GM19328 (cell line): ENCODE results near the gene RBM15B.
"Not testable (repeated sequence)": the region's sequence is repeated elsewhere in the genome, so short reads cannot be mapped to it uniquely, and the experiment has no call there.

Source experiments
- ATAC-seq: cut with Tn5 transposase; IDR thresholded peaks from one replicate; pipeline ENCODE4 v1.9.1; 2021; ENCODE audit warnings: mild to moderate bottlenecking, moderate library complexity; ENCODE audit not compliant: unreplicated experiment

The RBM15B gene

GRCh38 chr3:51378726-51379125 is 12.4 kb upstream of the RBM15B start:
- ATAC-seq: no peak

DNA sequence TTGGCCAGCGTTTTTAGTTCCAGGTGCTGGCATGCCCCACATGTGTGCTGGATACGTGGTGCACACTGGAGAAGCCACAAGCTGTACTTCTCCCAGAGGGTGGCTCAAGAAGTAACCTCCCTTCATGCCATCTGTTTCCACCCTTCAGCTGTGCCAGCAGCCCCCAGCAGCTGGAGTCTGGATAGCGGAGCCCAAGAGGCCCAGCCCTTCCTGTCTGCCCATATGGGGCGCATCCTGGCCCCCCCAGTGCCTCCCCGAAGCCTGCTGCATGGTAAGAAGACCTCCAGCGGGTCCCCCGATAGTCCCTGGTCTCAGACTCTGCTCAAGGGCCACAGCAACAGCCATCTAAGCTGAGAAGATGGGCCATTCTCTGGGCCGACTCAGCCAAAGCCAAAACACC is 11.8 kb upstream of the RBM15B start:
- no peak for ATAC-seq

DNA sequence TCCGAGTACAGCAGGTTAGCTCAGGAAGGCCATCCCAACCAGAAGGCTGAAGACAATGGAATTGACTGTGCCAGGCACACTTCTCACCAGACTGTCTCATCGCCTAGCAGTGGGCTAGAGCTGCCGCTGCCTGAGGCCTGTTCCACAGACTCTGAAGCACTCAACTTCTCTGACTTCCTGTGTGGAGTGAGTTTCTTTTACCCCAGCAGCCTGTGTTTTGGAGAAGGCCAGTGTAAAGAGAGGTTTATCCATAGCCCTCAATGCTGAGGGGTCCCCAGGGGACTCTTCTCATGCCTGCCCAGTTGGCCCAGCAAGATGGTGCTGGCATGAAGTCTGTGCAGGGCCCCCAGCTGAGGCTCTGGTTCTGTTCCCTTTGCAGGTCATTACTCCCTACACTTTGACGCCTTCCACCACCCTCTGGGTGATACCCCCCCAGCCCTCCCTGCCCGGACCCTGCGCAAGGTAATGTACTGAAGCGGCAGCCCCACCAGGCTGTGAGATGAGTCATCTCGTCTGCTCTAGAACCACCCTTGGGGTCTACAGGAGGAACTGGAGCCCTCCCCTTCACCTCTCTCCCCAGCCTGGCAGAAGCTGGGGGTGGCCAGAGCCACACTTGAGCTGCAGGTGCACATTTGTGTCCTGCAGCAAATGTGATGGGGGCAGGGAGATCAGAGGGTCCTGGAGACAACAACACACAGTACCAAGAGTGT is 11.2 kb upstream of the RBM15B start:
- ATAC-seq: no peak

DNA sequence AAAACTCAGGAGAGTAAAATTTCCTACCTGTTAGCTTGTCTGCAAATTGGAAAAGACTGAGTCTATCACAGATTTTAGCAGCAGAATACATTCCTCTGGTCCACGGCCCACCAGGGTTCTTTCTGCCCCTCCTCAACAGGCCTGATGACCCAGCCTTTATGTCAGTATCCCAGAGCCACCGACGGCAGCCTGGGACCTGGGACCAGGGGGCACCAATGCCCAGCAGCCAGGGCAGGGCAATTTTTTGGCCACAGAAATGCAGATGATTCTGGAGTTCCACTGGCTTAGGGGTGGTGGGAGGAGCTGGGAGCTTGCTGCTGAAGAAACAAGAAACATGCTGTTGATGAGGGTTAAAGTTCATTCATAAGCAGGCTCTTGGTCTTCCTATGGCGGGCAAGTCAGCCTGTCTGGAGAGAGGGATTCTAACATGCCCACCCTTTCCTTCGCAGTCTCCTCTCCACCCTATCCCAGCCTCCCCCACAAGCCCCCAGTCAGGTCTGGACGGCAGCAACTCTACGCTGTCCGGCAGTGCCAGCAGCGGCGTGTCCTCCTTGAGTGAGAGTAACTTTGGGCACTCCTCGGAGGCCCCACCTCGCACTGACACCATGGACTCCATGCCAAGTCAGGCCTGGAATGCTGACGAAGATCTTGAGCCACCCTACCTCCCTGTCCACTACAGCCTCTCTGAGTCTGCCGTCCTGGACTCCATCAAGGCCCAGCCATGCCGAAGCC is 10.3 kb upstream of the RBM15B start:
- ATAC-seq: no peak

- no peak for ATAC-seq
These were observed 9.8 kb upstream of the RBM15B start for GRCh38 chr3:51381333-51381705.

- no peak for ATAC-seq
These were observed 8.9 kb upstream of the RBM15B start for GRCh38 chr3:51382076-51382745.

GRCh38 chr3:51382947-51383578 is 8.0 kb upstream of the RBM15B start:
- ATAC-seq: no peak

GRCh38 chr3:51384055-51384725 is 6.9 kb upstream of the RBM15B start:
- no peak for ATAC-seq

DNA sequence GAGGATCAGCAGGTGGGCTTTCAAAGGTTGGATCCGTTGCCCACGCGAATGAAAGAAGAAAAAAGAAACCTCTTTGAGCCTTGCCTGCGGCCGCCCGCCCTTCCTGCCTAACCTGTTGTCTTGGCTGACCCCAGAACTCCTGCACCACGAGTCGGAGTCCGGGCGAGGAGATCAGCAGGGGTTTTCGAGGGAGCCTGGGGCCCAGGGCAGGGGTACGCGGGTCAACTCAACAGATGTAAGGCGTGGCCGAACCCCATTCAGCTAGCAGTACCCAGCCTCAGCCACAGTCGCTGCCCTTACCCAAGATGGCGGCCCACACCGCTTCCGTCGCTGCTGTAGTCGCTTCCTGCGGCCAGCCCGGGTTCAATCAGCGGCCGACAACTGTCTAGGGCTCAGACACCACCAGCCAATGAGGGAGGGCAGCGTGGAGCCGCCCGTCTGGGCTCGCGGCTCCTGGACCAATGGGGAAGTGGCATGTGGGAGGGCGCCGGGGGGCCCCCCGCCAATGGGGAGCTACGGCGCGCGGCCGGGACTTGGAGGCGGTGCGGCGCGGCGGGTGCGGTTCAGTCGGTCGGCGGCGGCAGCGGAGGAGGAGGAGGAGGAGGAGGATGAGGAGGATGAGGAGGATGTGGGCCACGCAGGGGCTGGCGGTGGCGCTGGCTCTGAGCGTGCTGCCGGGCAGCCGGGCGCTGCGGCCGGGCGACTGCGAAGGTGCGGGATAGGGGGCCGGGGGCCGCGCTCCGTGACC is 6.2 kb upstream of the RBM15B start, which contains the start of gene MANF:
MANF (plus strand) TSS at position 566 of the 748 bp plus-strand sequence; CDS start at position 618, 52 bp downstream.
- ATAC-seq: peak; percentile 96

DNA sequence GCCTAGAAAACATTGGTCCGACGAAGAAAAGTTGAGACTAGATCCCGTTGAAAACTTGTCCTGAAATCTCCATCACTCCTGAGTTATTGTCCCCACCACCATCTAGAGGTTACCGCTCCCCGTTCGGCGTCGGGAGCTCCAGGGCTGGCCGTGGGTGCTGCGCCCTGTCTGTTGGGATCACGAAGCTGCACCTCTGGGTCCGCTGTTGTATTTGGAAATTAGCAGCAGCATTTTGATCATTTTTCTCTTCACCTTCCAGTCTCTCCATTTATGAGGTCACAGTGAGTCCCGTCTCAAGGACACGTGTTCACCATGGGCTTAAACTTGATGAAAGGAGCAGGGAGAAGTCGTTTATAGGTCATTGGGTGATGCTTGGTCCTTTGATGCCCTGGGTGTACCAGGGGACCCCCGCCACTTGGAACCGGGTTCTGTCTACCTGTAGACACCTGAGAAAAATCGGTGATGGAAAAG is 5.4 kb upstream of the RBM15B start:
- ATAC-seq: no peak

- no peak for ATAC-seq
These were observed 4.8 kb upstream of the RBM15B start for GRCh38 chr3:51386159-51386851.

- ATAC-seq: no peak
These were observed 4.2 kb upstream of the RBM15B start for GRCh38 chr3:51386852-51387229.

- ATAC-seq: not testable (repeated sequence)
These were observed 3.8 kb upstream of the RBM15B start for GRCh38 chr3:51387281-51387680.

- no peak for ATAC-seq
These were observed 2.6 kb upstream of the RBM15B start for GRCh38 chr3:51388286-51389029.

DNA sequence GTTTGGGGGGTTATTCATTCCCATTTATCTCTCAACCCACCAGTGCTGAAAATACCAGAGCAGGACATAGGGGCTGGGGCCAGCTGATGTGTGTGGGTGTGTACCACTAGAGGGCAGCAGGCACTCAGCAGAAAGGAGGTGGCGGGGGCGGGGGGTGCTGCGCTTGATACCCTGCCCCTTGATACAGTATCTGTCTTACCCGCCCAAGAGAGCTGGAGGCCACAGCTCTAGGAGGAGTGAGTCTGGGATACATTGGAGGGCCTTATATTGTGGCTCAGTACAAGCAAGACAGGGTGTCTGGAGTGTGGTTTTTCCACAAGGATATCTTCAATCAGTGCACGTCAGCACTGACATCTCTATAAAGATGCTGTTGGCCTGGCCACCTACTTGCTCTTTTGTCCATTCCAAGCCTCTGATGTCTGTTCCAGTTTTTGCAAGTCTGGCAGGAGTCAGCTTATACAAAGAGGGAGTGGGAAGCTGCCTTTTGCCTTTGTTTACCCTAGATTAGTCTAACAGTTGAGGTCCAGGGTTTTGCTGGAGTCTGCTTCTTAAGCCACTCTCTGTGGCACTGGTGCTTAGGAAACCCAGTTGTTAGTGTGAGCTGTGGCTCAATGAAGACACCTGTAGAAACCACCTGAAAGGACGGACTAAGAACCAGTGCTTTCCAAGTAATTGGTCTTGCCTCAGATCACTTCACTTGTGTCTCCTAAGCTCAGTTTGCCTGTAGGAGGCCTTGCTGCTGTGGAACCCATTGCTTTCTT is 1.5 kb upstream of the RBM15B start:
- ATAC-seq: no peak

- no peak for ATAC-seq
These were observed 625 bp upstream of the RBM15B start for GRCh38 chr3:51390246-51391074.
